Measurements from ENCODE around the gene NLGN1.

Gene NLGN1

DNA sequence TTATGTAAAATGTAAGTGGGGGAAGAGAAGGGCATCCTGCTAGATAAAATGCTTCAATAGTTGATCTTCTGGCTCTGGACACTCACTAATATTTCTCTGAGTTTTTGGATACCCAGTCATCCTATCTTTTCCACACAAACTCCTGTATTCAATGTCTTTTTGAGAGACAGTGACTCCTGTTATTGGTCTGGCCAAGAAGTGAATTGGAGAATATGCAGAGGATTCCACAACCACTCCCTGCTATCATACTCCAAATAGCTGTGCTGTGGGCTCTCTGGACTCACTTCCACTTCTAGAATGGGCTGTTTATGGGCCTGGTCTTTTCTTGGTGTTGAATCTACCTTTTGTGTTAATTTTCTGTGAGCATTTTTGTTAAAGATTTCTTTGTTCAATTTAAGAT lies 376.8 kb downstream of the NLGN1 start:
- no peak for DNase-seq

DNA sequence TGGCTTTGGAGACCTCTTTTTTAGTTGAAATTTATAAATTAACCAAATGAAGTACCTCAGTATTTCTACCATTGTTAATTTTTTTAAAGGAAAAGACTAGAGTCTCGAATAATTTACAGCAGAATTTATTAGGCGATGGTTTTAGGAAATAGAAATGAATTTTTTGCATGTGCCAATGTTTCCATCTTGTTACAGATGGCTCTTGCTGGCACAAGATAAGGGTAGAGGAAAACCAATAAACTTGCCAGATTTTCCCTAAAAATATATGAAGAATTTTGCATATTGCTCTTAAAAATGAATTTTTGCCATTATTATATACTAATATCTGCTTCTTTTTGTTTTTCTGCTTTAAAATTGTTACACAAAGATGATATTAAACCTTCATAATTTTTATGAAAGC lies 380.7 kb downstream of the NLGN1 start:
- DNase-seq, result no peak

DNA sequence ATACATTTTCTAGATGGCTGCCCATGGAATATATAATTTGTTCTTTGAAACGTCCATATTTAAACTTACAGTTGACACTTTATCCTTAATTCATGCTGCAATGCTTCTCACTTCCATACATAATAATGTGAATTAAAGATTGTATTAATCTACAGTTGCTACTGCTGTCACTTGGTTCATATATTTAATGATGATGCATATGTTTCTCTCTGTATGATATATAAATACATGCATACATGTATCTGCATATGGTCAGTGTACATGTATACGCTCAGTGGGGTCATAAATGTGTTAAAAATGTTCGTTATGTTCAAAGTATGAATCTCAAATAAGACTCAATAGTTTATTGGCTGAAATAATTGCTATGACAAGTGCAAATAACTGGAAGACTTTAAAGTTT lies 382.5 kb downstream of the NLGN1 start:
- no peak for DNase-seq

DNA sequence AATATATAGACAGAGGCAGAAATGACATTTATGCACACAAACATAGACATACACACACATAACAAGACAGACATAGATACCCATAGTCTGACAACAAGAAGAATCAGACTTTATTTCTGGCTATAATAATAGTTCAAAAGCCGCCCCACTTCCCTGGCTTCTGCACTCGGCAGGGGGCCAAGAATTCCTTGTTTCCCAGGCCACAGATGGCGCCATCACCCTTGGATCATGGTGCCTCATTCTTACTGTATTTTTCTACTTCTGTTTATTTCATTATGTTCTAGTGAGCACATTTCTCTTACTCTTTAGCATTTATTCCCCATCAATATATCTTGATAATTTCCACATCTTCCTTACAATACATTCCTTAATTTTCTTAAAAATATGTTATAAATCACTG lies 387.5 kb downstream of the NLGN1 start:
- no peak for DNase-seq

DNA sequence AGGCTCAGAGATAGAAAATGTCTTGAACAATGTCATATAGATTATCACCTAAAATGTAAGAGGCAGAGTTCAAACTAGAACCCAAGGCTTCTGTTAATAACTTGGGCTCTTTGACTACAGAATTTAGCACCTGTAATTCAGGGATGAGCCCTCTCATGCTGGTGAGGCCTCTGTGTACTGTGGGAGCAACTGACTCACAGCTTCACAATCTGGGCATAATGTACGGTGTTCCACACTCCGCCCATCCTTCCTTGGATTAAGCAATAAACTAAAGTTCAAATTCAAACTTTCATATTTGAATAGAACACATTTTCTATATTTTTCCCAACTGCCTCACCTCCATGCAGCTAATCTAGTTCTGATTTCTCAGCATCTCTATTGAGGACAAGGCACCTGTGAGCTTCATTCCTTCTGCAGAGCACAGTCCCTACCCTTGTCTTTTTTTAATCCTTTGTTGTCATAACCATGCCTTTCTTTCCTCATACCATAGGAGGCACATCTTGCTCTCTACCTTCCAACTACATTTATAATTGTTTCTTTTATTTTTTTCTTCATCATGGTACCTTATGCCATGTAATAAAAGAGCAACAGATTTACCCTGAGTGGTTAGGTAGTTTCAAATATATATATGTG lies 392.1 kb downstream of the NLGN1 start:
- DNase-seq, result no peak

DNA sequence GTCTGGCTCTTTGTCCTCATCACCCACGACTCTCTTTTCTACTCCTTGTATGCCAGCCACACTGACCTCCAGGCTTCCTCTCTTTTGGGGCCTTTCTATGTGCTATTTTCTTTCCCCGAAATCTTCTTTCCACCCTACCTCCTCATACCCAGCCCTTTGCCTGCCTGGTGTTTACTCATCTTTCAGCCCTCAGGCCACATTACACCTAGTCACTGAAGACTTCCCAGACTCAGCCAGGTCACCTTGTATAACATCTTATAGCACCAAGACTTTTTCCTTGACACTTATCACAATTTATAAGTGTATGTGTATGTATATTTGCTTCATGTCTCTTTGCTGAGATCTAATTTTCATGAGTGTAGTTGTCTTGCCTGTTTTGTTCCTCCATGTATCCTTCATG lies 396.4 kb downstream of the NLGN1 start:
- DNase-seq, result no peak

DNA sequence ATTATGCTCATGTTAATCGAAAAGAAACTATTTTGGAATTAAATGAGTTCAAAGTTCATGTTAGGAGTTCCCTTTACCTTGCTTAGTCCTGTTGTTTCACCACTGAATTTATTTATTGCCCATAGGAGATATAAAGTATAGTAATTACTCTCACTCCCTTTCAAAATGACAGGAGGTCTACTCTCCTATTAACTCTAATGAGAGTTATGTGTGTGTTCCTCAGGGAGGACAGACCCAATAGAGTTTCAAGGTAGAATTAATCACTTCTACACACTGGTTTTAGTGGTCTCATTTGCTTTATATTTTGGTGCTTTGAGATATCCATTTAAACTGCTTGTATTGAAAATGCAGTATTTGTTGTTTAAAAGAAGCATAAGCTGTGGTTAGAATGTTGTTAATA lies 398.9 kb downstream of the NLGN1 start:
- DNase-seq, result no peak

DNA sequence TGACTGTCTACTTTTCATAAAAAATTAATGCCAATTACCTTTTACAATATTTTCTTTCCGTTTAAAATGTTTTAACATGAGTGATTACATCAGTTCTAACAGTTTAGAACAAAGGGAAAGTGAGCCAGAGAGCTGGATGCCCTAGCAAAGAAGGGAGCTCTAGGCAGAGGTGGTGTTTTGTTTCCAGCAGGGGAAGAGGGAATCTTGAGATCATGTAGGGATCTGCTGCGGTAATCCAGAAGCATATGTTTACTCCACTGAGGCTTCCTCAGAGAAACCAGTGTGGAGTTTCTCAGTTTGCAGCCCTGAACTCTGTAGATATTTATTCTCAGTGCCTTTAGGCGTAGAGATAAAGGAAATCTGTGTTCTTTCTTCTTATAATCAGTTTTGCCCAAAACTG lies 399.3 kb downstream of the NLGN1 start:
- no peak for DNase-seq

DNA sequence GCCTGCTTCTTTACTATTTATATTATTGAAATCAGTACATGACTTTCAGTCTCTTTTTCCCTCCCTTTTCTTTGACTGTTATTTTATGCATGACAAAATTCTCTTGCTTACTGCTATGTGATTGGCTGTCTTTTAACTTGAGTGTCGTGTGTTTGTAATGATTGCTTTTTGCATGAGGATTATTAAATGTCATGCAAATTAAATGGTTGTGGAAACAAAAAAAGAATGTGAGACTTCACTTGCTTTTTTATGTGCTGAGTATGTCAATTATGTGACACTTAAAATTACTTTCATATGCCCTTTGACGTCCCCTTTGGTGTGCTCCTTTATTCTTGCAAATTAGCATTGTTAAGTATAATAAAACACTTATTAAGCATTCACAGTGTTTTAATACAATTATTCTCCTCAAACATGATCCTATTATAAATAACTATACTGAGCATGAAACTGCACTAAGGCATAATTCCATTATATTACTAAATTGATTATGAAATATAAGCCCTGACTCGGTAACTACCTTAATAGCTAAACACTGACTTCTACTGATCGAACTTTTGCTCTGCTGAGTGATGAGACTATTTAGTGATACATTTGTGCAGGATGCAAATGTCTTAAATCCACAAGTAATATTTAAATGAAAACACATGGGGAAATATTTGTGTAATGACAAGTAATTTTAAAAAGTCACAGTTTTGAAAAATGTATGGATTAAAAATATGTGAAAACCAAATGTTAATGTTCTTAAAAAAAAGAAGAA lies 401.7 kb downstream of the NLGN1 start:
- DNase-seq, result no peak

DNA sequence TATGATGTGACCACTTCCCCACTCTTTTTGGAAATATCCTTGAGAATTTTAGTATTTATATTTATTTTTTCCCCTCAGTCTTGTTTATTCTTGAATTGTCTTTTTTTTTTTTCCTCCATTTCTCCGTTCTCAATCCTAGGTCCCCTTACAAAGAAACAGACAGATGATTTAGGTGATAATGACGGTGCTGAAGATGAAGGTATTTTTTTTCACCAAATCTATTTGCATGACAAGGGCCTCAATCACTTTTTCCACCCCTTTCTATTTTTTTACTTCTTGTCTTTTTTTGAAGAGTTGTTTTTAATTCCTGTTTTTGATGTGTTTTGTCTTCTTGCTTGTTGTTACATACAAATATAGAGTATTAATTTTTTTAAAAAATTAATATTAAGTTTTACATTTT lies 402.6 kb downstream of the NLGN1 start:
- no peak for DNase-seq

DNA sequence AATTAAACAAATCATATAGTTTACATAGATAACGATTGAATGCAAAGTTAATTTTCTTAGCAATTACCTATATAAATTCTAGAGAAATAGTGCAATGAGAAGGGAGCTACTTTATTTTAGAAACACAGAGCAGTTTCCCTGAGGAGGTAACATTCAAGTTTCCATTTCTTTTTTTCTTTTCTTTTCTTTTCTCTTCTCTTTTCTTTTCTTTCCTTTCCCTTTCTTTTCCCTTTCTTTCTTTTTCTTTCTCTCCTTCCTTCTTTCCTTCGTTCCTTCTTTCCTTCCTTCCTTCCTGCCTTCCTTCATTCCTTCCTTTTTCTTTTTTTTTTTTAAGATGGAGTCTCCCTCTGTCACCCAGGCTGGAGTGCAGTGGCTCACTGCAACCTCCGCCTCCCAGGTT lies 417.3 kb downstream of the NLGN1 start:
- no peak for DNase-seq

DNA sequence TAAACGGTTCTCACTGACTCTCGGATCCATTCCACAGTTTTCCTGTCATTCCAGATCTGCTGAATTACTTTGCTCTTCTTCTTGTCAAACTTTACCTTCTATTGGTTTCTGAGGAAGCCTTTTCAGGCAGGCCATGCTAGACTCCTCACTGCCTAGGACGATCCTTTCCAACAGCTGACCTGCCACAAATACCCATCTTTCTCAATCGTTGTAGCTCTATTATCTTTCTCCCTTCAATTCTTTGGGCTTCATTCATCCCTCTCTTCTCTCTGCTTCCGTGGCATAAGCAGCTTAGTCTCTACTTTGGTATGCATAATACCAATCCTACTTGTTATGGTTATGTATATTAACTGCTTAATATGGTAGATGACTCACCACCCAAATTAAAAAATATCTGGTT lies 421.8 kb downstream of the NLGN1 start:
- DNase-seq, result no peak

DNA sequence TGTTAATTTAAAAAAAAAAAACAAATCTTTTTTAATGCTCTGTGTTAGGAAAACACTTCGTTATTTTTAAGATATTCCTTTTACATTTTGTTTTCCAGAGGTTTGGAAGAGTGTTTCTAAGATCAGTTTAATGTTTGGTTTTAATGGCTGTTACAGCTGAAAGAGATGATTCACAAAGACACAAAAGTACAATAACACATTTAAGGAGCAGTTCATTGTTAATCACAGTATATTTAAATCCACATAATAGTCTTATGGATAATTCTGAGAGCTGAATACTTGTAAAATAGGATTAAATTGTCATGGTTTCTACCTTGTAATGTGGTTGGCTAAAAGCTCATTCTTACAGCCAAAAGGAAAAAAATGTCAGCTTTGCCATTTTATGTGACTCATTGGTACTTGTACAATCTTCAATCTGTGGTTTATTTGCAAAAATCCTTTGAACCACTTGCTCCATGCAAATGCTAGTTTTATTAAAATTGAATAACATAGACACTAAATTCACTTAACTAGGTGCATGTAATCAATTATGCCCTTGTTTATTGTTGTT lies 426.4 kb downstream of the NLGN1 start:
- DNase-seq, result no peak

DNA sequence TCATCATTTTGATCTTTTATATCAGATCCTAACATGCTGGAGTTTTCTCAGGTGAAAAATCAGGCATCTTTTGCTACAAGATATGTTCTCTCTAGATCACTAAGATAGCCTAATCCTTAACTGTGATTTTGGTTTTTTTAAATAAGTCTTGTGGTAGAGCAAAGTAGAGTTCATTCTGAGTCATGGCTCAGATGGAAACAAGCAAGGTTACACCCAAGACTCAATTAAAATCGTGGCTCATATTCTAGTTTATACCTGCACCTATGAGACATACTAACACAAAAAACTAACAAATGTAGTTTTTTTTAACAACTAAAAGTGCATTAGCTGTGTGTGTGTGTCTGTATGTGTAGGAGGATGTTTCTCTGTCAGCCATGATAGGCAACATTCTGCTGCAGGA lies 428.2 kb downstream of the NLGN1 start:
- no peak for DNase-seq

DNA sequence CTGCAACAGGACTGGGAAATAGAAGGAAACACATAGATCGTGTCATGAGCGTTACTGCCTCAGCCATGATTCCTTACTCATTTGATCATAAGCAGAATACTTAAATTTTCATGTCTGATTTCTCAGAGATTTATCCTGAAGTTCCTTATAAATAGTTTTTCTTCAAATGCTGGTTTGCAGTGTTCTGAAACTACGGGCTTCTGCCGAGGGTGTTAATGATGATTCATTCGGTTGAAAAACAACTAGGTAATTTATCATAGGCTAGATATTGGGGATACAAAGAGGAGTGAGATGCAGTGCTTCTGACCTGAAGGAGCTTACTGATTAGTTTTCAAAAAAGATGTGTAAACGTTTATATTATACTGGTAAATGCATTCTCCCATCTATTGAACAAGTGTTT lies 428.9 kb downstream of the NLGN1 start:
- no peak for DNase-seq

DNA sequence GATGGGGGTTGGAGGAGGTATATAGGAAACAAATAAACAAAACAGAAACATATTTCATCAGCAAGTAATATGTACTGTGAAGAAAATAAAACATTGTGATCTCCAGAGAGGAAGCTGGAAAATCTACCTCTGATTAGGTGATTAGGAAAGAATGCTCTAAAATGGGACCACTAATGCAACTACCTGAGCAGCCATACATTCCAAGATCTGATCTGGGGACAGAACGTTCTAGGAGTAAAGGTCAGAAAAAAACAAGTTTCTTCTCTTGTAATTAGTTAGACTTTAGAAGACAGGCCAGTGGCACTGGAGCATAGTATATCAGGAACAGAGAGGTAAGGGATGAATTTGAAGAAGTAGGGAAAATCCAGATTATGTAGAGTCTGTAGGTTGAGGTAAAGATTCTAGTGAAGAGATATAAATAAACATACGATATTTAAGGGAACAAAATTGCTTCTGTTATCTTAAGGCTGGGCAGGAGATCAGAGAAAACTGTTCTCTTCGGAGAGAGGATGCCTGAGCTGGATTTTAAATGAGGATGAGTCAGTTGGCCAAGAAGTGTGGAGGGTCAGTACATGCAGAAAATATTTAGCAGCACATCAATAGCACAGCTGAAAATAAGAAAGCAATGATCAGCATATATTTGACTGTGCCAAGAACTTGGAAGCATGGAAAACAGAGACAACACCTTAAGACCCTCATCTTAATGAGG lies 429.5 kb downstream of the NLGN1 start:
- no peak for DNase-seq

DNA sequence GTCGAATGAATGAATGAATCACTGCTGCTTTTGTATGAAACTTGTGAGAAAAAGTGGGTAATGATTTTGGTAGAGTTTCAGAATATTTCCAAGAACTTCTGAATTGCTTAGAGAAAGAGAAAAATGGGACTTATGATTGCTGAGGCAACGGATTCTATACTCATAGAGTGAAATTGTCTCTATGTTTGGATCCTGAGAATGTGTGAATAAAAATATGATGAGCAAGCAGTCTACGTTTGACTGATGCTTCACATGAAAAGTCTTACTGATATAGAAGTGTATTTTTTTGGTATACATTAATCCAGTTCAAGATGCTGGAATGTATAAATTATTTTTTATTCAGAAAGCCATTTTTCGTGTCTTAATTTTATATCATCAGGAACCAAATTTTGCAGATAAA lies 441.1 kb downstream of the NLGN1 start:
- DNase-seq, result no peak

DNA sequence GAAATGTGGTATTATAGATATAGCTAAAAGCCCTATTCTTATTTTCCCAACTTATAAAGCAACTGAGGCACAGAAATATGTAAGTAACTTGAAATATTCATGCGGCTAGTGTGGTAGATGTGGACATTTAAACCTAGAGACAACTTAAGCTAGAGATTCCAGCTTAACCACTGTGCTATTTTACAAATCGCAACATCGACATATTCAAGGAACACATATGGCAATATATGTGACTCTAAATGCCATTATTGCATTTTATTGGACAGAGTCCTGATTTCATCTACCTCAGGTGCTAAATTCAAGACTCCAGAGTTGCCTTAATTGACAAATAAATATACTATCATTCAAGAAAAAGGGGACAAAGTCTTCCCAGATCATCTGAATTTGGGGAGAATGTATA lies 442.3 kb downstream of the NLGN1 start:
- no peak for DNase-seq

DNA sequence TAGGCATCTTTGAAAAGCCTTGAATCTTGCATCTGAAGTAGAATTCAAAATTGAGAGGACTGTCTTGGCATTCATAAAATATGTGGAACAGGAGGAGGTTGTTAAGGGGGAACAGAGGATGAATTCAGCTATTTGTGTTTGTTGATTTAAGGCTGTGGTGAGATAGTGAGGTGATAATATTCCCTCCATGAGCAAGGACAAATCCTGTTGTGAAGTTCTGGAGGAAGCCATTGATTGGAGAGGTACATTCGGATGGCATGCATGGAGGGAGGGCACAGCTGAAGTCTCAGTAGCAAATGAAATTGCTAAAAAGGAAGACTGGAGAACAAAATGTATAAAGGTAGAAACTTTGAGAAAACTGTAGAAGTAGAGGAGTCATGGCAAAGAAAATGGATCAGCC lies 443.8 kb downstream of the NLGN1 start:
- no peak for DNase-seq

DNA sequence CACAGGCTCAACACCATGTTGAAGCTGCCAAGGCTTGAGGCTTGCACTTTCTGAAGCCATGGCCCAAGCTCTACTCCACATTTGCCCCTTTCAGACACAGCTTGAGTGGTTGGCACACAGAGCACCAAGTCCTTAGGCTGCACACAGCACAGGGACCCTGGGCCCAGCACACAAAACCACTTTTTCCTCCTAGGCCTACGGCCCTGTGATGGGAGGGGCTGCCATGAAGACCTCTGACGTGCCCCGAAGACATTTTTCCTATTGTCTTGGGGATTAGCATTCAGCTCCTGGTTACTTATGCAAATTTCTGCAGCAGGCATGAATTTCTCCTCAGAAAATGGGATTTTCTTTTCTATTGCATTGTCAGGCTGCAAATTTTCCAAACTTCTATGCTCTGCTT lies 445.5 kb downstream of the NLGN1 start:
- no peak for DNase-seq

DNA sequence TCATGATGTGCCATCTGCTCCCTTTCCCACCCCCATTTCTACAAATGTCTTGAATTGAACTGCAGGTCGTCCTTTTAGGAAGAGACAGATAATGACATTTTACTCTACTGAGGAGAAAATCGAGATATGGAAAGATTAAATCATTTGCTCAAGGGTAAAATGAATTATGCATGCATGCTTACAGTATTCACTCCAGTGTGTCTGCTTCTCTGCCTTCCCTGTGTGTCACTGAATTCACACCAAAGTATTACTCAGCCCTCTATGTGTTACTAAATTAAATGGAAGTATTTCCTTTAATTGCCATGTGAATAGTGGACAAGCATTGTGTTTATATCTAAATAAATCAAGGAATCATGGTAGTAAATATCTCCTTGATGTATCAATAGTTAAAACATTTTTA lies 449.0 kb downstream of the NLGN1 start:
- no peak for DNase-seq

DNA sequence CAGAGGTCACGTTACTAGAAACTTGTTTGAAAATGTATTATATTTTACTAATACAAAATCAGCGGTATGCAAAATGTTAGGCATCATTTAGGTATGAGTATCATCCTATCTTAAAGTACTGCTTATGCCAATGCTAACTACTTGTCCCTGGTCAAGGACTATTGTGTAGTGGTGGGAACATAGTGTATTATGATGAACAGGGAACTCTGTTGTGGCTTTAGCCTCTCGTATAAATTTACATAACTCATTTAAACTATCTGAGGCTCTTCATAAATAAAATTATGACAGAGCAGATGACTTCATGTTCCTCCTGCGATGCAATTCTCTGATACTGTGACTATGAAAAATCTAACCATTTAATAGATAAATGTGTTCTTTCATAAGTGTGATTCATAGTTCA lies 451.9 kb downstream of the NLGN1 start:
- DNase-seq, result no peak

DNA sequence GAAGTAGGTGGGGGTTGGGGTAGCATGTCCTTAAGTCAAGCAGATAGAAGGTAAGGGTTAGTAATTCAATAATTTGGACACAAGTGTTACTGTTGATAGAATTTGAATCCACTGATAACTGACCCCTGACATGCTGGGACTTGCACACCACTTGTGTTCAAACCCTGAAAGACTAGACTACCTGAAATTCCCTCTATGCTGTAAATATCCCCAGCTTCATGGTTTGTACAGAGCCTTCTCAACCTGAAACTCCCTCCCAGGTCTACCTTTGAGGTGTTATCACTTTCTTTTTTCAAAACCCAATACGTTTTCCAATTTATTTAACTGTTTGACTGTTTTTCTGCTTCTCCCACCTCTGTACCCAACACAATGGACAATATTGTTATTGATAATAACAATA lies 459.6 kb downstream of the NLGN1 start:
- no peak for DNase-seq

DNA sequence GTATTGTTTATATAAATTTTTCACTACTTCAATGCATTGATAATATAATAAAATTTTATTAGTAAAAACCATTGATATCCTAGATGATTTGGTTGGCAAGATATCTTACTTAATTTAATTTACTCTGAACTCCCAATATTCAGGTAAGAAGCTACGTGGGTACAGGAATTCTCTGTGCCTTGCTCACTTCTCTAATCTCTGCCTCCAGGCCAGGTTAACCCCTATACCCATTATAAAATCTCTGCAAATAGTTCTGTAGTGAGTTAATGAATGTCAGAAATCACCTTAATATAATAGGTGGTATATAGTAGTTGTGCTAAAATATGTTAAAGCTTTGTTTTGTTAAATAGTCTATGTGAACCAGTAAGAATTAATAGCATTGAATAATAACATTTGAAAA lies 465.2 kb downstream of the NLGN1 start:
- DNase-seq, result no peak

Measured in activated naive CD4-positive, alpha-beta T cell treated with anti-CD3 and anti-CD28 coated beads, Interleukin-2, amount 50 U/mL, for 16 hours (primary cell).